GM19397 (cell line): ENCODE results near the gene GEMIN2.
"Not testable (repeated sequence)": the region's sequence is repeated elsewhere in the genome, so short reads cannot be mapped to it uniquely, and the experiment has no call there.

Experiments used
- ATAC-seq: cut with Tn5 transposase; IDR thresholded peaks from one replicate; pipeline ENCODE4 v1.9.1; 2021; ENCODE audit warnings: mild to moderate bottlenecking, moderate library complexity; ENCODE audit not compliant: unreplicated experiment

Gene GEMIN2

GRCh38 chr14:39109893-39110715, 4.0 kb upstream of the GEMIN2 start:
- no peak for ATAC-seq

- no peak for ATAC-seq
Measured at GRCh38 chr14:39113685-39114072, 444 bp upstream of the GEMIN2 start.

- ATAC-seq: no peak
Measured at GRCh38 chr14:39122330-39123138, 8.4 kb downstream of the GEMIN2 start.

DNA sequence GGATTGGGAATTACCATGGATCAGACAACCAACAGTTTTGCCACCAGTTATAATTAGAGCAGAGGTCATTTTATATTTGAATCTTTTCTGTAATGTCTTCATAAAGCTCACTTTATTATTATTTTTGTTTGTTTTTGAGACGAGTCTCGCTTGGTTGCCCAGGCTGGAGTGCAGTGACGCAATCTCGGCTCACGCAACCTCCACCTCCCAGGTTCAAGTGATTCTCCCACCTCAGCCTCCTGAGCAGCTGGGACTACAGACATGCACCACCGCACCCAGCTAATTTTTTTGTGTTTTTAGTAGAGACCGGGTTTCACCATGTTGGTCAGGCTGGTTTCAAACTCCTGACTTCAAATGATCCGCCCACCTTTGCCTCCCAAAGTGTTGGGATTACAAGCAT, 23.7 kb downstream of the GEMIN2 start:
- ATAC-seq: not testable (repeated sequence)

- no peak for ATAC-seq
Measured at GRCh38 chr14:39138440-39138839, 24.3 kb downstream of the GEMIN2 start.

DNA sequence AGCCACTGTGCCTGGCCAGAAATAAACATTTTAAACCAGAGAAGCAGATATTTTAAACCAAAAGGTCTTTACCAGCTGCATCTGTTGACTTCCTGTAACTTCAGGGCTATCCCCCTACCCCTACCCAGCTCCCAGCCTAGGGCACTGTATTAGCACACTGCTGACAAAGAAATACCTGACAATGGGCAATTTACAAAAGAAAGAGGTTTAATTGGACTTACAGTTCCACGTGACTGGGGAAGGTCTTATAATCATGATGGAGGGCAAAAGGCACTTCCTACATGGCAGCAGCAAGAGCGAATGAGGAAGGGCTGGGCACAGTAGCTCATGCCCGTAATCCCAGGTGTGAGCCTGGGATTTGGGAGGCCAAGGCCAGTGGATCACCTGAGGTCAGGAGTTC, 26.0 kb downstream of the GEMIN2 start:
- ATAC-seq: no peak

GRCh38 chr14:39141623-39142022, 27.5 kb downstream of the GEMIN2 start:
- ATAC-seq: not testable (repeated sequence)

- not testable (repeated sequence) for ATAC-seq
Measured at GRCh38 chr14:39143226-39143625, 29.1 kb downstream of the GEMIN2 start.

DNA sequence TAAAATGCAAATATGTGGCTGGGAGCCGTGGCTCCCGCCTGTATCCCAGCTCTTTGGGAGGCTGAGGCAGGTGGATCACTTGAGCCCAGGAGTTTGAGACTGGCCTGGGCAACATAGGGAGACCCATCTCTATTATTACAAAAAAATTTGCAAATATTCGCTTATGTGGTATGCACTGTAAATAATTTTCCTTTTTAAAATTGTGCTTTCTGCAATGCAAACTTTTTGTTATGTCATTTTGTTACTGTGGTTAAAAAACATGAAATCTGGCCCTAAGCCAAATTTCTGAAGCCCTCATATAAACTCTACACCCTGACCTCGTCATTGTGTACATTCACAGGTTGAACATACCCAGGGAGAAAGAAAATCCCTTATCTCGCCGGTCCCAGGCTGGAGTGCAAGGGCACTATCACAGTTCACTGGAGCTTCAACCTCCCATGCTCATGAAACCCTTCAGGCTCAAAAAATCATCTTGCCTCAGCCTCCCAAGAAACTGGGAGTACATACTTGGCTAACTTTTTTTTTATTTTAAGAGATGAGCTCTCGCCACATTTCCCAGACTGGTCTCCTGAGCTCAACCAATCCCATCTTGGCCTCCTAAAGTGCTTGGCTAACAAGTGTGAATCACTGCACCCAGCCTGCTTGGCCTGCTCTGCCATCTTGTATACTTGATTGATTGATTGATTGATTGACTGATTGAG, 31.3 kb downstream of the GEMIN2 start:
- ATAC-seq: no peak

DNA sequence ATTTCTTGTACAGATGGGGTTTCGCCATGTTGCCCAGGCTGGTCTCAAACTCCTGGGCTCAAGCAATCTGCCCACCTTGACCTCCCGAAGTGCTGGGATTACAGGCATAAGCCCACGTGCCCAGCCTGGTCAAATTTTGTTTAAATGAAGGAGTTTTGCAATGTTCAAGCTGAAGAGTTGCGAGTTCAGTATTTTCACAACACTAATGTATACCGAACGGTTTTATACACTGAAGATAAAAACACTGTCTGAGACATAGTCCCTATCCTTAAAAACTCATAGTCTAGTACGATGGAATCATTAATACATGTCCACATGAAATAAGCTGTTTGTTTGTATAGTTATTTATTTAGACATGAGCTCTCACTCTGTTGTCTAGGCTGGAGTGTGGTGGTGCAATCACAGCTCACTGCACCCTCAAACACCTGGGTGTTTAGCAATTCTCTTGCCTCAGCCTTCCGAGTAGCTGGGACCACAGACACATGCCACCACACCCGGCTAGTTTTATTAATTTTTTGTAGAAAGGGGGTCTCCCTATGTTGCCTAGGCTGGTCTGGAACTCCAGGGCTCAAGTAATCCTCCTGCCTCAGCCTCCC, 40.6 kb downstream of the GEMIN2 start:
- ATAC-seq: no peak

- no peak for ATAC-seq
Measured at GRCh38 chr14:39157491-39157890, 43.4 kb downstream of the GEMIN2 start.

DNA sequence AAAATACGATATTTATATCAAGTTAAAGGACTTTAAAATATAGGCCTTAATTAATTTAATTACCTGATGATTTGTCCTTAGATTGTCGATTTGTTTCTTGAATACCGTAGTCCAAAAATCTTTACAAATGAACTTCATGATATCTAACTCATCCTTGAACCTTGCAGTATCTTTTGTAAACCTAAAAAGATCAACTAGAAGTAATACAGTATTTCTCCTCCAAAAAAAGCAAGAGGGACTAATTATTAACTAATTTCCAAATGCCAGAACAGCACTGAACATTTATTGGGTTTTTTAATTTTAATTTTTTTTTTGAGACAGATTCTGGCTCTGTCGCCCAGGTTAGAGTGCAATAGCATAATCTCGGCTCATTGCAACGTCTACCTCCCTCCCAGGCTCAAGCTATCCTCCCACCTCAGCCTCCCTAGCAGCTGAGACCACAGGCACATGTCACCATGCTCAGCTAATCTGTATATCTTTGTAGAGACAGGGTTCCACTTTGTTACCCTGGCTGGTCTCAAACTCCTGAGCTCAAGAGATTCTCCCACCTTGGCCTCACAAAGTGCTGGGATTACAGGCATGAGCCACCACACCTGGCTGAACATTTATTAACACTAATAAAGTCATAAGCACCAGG, 44.2 kb downstream of the GEMIN2 start:
- no peak for ATAC-seq

- ATAC-seq: no peak
Measured at GRCh38 chr14:39160494-39160893, 46.4 kb downstream of the GEMIN2 start.

DNA sequence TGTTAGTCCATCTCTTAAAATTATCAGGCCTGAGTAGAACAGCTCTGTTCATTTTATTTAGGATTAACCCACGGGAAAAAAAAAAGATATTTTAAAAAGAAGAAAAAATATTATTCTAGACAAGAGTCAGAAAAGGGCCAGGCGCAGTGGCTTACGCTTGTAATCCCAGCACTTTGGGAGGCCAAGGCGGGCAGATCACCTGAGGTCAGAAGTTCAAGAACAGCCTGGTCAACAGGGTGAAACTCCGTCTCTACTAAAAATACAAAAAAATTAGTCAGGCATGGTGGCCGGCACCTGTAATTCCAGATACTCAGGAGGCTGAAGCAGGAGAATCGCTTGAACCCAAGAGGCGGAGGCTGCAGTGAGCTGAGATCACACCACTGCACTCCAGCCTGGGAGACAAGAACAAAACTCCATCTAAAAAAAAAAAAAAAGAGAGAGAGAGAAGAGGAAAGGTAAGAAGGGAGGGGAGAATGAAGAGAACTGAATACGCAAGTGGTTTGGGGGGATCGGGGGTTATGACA, 53.7 kb downstream of the GEMIN2 start:
- ATAC-seq: not testable (repeated sequence)

GRCh38 chr14:39168591-39168990, 54.5 kb downstream of the GEMIN2 start:
- ATAC-seq: no peak

DNA sequence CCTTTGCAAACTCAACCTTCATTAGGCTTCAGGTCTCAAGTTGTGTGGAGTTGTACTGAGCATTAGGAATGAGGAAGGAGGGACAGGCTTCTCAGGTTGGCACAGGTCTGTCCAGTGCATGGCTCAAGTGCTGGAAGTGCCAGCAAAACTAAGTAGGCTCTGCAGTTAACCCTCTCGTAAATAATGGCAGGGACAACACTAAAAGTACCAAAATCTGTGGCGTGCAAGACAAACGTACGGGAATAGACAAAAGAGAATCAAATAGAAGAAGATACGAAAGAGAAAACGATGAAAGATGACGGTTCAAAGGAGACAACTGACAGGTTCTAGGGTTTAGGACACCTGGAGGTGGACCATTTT, 55.4 kb downstream of the GEMIN2 start:
- peak; percentile 6 for ATAC-seq

- ATAC-seq: no peak
Measured at GRCh38 chr14:39173198-39173597, 59.1 kb downstream of the GEMIN2 start.

DNA sequence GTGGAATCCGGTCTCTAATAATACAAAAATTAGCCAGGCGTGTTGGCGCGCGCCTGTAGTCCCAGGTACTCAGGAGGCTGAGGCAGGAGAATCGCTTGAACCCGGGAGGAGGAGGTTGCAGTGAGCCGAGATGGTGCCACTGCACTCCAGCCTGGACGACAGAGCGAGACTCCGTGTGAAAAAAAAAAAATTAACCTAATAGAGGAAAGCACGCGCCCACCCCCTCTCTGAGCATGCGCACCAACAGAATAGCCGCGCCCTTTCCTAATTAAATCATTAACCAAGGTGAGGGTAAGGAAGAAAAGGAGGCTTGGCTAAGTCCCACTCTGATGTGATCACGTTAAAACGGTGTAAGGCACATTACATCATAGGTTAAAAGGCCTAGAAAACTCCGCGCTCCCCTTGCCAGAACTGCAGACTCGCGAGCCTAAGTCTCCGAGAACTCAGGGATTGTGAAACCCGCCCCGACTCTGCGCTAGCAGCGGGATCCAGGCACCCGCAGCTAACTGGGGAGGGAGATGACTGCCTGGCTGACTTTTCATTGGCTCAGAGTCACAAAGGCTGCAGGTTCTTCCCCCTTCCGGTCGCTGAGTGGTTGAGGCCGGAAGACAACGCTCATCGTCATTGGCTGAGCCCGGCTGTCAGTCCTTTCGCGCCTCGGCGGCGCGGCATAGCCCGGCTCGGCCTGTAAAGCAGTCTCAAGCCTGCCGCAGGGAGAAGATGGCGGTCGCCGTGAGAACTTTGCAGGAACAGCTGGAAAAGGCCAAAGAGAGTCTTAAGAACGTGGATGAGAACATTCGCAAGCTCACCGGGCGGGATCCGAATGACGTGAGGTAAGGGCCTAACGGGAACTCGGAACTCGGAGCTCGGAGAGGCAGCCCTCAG, 60.7 kb downstream of the GEMIN2 start, which contains the start of gene PNN:
PNN (plus strand) TSS at position 695 of the 885 bp plus-strand sequence; CDS start at position 721, 26 bp downstream.
- ATAC-seq: peak; percentile 92
